ENCODE measurements around the gene GALNT3. TPM values are rescaled to one million over a fixed set of nuclear protein-coding genes. Genes with fewer than 3 reads are reported as not detected.

GALNT3 gene
- total RNA-seq, 1 experiment from 2014 or later, result 0.10 TPM

DNA sequence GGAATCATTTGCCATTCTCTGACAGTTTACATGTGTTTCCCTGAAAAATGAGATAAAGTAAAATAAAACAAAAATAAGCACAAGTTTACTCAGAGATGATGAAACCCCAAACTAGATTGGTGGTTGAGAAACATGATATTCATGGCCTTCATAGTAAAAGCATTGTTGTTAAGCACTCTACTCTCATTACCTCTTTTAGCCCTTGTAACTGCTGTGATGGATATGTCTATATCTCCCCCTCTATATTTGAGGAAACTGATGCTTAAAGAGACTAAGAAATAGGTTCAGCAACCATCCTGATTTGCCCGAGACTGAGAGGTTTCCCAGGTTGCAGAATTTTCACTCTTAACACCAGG, 33.9 kb upstream of the GALNT3 start:
- CTCF ChIA-PET, result no interaction called here
- intact Hi-C loops (cut with micrococcal nuclease; ENCODE audit: unreplicated experiment) (no loop called here), in situ Hi-C loops (cut with HindIII; ENCODE audit: low pct_unique_long_range_greater_than_20kb, low sequenced_read_pairs) (no loop called here)
- Histone ChIP-seq H3K36me3 (ENCODE audit: control insufficient read depth, insufficient read depth, low read length) (no peaks in the 10 kb centered on the region), H3K9me3 (ENCODE audit: control insufficient read depth, insufficient read depth, low read depth, low read length) (no peaks in the 10 kb centered on the region), H3K4me3 (ENCODE audit: low read depth in 2 of 2, low read length in 2 of 2) (no peak overlapping the region), H3K27ac (ENCODE audit: low read length) (no peak overlapping the region), H3K27me3 (ENCODE audit: control insufficient read depth, insufficient read depth, low read length) (no peaks in the 10 kb centered on the region), H3K4me1 (ENCODE audit: control insufficient read depth, insufficient read depth, low read length) (no peaks in the 10 kb centered on the region)
- no peak for TF ChIP-seq POLR2AphosphoS5 (IDR thresholded peaks at IDR 0.05; ENCODE audit: low read depth, low read length)
- TF ChIP-seq, protein P1, sequence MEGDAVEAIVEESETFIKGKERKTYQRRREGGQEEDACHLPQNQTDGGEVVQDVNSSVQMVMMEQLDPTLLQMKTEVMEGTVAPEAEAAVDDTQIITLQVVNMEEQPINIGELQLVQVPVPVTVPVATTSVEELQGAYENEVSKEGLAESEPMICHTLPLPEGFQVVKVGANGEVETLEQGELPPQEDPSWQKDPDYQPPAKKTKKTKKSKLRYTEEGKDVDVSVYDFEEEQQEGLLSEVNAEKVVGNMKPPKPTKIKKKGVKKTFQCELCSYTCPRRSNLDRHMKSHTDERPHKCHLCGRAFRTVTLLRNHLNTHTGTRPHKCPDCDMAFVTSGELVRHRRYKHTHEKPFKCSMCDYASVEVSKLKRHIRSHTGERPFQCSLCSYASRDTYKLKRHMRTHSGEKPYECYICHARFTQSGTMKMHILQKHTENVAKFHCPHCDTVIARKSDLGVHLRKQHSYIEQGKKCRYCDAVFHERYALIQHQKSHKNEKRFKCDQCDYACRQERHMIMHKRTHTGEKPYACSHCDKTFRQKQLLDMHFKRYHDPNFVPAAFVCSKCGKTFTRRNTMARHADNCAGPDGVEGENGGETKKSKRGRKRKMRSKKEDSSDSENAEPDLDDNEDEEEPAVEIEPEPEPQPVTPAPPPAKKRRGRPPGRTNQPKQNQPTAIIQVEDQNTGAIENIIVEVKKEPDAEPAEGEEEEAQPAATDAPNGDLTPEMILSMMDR (IDR thresholded peaks at IDR 0.05), result no peak
- TF ChIP-seq, protein P2, sequence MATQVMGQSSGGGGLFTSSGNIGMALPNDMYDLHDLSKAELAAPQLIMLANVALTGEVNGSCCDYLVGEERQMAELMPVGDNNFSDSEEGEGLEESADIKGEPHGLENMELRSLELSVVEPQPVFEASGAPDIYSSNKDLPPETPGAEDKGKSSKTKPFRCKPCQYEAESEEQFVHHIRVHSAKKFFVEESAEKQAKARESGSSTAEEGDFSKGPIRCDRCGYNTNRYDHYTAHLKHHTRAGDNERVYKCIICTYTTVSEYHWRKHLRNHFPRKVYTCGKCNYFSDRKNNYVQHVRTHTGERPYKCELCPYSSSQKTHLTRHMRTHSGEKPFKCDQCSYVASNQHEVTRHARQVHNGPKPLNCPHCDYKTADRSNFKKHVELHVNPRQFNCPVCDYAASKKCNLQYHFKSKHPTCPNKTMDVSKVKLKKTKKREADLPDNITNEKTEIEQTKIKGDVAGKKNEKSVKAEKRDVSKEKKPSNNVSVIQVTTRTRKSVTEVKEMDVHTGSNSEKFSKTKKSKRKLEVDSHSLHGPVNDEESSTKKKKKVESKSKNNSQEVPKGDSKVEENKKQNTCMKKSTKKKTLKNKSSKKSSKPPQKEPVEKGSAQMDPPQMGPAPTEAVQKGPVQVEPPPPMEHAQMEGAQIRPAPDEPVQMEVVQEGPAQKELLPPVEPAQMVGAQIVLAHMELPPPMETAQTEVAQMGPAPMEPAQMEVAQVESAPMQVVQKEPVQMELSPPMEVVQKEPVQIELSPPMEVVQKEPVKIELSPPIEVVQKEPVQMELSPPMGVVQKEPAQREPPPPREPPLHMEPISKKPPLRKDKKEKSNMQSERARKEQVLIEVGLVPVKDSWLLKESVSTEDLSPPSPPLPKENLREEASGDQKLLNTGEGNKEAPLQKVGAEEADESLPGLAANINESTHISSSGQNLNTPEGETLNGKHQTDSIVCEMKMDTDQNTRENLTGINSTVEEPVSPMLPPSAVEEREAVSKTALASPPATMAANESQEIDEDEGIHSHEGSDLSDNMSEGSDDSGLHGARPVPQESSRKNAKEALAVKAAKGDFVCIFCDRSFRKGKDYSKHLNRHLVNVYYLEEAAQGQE (IDR thresholded peaks at IDR 0.05; ENCODE audit: insufficient read depth in 1 of 2, low read depth in 2 of 2, low read length in 1 of 2), result no peak
- no peak for TF ChIP-seq TCF7L2 (IDR thresholded peaks at IDR 0.05; ENCODE audit: low read depth, low read length)
- no peak for TF ChIP-seq SIN3A (IDR thresholded peaks at IDR 0.05; ENCODE audit: borderline replicate concordance, insufficient read depth, low read depth, low read length)
- POLR2A ChIA-PET, result no interaction called here
- ATAC-seq (no peak), DNase-seq (ENCODE audit: low read depth, low spot score) (no peak)
- BruUV-seq (replicated peaks), result no TSS peak

DNA sequence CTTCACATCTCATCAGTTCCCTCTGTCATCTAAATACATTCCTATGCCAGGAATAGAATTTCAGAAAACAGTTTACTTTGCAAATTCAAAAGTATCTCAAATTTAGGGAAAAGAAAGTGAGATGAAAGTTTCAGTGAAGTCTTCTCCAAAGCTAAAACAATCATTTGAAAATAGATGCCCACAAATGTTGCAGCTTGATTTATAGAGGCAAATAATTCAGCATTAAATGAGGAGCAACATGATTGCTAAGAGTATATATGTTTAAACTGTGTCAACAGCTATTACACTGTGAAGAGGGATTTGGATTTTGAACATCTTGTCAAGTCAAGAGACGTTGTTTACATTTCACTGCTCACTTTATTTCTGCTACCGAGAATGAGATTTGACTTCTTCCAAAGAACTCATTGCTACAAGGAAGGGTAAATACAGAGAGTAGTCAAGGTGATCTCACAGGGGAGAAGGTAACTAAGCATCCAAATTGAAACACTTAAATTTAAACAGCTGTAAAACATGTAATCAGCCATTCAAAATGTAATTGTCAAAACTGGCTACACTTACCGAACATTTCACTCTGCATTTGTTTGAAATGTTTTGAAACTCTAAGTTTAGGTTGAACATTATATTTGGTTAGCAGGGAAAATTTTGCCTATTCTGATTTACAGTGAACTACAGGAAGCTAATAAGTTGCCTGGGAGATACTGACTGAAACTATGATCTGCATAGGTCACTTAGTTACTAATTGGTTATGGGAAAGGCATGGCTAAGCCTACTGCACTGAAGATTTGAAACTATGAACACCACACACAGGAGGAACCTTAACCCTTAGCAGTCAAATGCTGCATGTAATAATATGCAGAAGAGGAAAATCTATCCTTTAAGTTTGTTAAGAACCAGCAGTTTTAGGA, 33.2 kb upstream of the GALNT3 start:
- no peak for DNase-seq (ENCODE audit: low read depth, low spot score)
- intact Hi-C loops (cut with micrococcal nuclease; ENCODE audit: unreplicated experiment) (no loop called here), in situ Hi-C loops (cut with HindIII; ENCODE audit: low pct_unique_long_range_greater_than_20kb, low sequenced_read_pairs) (no loop called here)
- H3K4me1 ChIP-seq (ENCODE audit: control insufficient read depth, insufficient read depth, low read length), result no peaks in the 10 kb centered on the region
- no peak overlapping the region for H3K27ac ChIP-seq (ENCODE audit: low read length)
- no peaks in the 10 kb centered on the region for H3K27me3 ChIP-seq (ENCODE audit: control insufficient read depth, insufficient read depth, low read length)
- no peaks in the 10 kb centered on the region for H3K9me3 ChIP-seq (ENCODE audit: control insufficient read depth, insufficient read depth, low read depth, low read length)
- no peak overlapping the region for H3K4me3 ChIP-seq (ENCODE audit: low read depth in 2 of 2, low read length in 2 of 2)
- ChIA-PET CTCF (no interaction called here), POLR2A (no interaction called here)
- ATAC-seq, result no peak
- TF ChIP-seq, protein P2 (IDR thresholded peaks at IDR 0.05; ENCODE audit: insufficient read depth in 1 of 2, low read depth in 2 of 2, low read length in 1 of 2), result no peak
- TF ChIP-seq TCF7L2 (IDR thresholded peaks at IDR 0.05; ENCODE audit: low read depth, low read length) (no peak), SIN3A (IDR thresholded peaks at IDR 0.05; ENCODE audit: borderline replicate concordance, insufficient read depth, low read depth, low read length) (no peak), POLR2AphosphoS5 (IDR thresholded peaks at IDR 0.05; ENCODE audit: low read depth, low read length) (no peak)
- TF ChIP-seq, protein P1 (IDR thresholded peaks at IDR 0.05), result no peak
- no TSS peak for BruUV-seq (replicated peaks)
- H3K36me3 ChIP-seq (ENCODE audit: control insufficient read depth, insufficient read depth, low read length), result no peaks in the 10 kb centered on the region

Measured in Panc1 (cell line).